Measurements from ENCODE around the gene LIMK2. TPM values are rescaled to one million over a fixed set of nuclear protein-coding genes. Genes with fewer than 3 reads are reported as not detected.
"Not testable (repeated sequence)": the region's sequence is repeated elsewhere in the genome, so short reads cannot be mapped to it uniquely, and the experiment has no call there.

LIMK2 gene
- polyA plus RNA-seq, 1 donor = 25.6 TPM

- DNase-seq = no peak
Observed at GRCh38 chr22:31244046-31244942, 32.2 kb downstream of the LIMK2 start.

GRCh38 chr22:31244943-31245451 is 32.9 kb downstream of the LIMK2 start:
- no peak for DNase-seq

GRCh38 chr22:31245998-31246397 is 33.9 kb downstream of the LIMK2 start:
- not testable (repeated sequence) for DNase-seq

GRCh38 chr22:31246687-31247086 is 34.6 kb downstream of the LIMK2 start:
- no peak for DNase-seq

GRCh38 chr22:31247726-31248125 is 35.6 kb downstream of the LIMK2 start:
- no peak for DNase-seq

- DNase-seq = peak; percentile 81
Observed at GRCh38 chr22:31248138-31248745, 36.1 kb downstream of the LIMK2 start.

GRCh38 chr22:31248965-31249958 is 37.2 kb downstream of the LIMK2 start:
- DNase-seq = no peak

- DNase-seq = no peak
Observed at GRCh38 chr22:31250740-31251600, 38.9 kb downstream of the LIMK2 start.

GRCh38 chr22:31253949-31254348 is 41.9 kb downstream of the LIMK2 start:
- DNase-seq = no peak

- no peak for DNase-seq
Observed at GRCh38 chr22:31259798-31260473, 47.8 kb downstream of the LIMK2 start.

GRCh38 chr22:31260474-31260856 is 48.4 kb downstream of the LIMK2 start:
- no peak for DNase-seq

- DNase-seq = no peak
Observed at GRCh38 chr22:31262312-31263133, 50.4 kb downstream of the LIMK2 start.

- DNase-seq = no peak
Observed at GRCh38 chr22:31263896-31264640, 52.0 kb downstream of the LIMK2 start.

GRCh38 chr22:31268281-31268680 is 56.2 kb downstream of the LIMK2 start:
- DNase-seq = no peak

- DNase-seq = no peak
Observed at GRCh38 chr22:31269892-31270579, 57.9 kb downstream of the LIMK2 start.

GRCh38 chr22:31271026-31271425 is 58.9 kb downstream of the LIMK2 start:
- DNase-seq = no peak

GRCh38 chr22:31271485-31271884 is 59.4 kb downstream of the LIMK2 start:
- DNase-seq = no peak
